HG03025 (cell line): Measurements from ENCODE around the gene PLEK.

Experiments
- ATAC-seq: cut with Tn5 transposase; IDR thresholded peaks from one replicate; pipeline ENCODE4 v1.9.1; 2021; ENCODE audit warnings: mild to moderate bottlenecking, moderate library complexity; ENCODE audit not compliant: unreplicated experiment, low FRiP score

PLEK gene

DNA sequence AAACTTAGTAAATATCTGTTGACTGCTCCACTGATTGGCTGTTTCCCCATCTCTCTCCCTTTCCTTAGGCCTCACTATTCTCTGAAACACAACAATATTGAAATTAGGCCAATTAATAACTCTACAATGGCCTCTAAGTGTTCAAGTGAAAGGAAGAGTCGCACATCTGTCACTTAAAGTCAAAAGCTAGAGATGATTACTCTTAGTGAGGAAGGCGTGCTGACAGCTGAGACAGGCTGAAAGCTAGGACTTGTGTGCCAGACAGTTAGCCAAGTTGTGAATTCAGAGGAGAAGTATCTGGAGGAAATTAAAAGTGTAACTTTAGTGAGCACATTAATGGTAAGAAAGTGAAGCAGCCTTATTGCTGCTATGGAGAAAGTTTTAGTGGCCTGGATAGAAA, 48.4 kb downstream of the PLEK start:
- no peak for ATAC-seq

DNA sequence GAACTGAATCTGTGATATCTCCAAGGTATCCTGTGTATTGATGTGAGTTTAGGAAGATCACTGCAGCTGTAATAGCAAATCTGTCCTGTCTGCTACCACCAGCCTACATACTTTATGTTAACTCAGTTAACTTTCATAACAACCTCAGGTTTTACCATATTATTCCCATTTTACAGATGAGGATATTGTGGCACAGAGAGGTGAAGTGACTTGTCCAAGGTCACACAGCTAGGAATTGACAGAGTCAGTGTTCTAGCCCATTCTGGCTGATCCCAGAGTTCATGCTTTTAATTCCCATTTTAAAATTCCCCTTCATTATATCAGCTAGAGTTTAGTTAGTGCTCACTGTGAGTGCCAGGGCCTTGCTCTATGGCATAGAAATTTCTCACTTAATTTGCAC, 49.4 kb downstream of the PLEK start:
- no peak for ATAC-seq

DNA sequence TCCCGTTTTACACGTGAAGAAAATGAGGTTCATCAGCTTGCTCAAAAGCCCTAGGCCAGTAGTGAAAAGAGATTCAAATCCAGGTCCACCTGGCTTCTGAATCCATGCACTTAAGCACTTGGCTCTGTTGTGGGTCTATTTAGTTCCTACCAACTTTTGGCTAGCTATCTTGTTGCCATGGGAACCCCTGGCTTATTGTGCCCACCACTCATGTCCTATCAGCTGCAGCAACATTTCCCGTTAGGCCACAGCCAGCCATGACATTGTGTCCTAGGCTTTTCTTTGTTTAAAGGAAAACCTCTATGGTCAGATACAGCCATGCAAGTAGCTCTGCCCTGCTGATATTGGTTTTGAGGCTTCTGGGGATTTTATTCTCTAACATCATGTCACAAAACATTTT, 49.8 kb downstream of the PLEK start:
- ATAC-seq: no peak

DNA sequence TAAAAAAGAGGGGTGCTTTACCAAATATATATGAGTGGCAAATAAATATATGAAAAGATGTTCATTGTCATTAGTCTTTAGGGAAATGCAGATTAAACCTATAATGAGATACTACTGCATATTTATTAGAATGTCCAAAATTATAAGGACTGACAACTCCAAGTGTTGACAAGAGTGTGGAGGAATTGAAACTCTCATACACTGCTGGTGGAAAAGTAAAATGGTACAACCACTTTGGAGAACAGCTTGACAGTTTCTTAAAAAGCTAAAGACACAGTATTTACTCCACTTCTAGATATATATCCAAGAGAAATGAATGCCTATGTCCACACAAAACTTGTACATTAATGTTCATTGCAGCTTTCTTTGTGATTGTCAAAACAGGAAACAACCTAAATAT, 50.4 kb downstream of the PLEK start:
- ATAC-seq: no peak

DNA sequence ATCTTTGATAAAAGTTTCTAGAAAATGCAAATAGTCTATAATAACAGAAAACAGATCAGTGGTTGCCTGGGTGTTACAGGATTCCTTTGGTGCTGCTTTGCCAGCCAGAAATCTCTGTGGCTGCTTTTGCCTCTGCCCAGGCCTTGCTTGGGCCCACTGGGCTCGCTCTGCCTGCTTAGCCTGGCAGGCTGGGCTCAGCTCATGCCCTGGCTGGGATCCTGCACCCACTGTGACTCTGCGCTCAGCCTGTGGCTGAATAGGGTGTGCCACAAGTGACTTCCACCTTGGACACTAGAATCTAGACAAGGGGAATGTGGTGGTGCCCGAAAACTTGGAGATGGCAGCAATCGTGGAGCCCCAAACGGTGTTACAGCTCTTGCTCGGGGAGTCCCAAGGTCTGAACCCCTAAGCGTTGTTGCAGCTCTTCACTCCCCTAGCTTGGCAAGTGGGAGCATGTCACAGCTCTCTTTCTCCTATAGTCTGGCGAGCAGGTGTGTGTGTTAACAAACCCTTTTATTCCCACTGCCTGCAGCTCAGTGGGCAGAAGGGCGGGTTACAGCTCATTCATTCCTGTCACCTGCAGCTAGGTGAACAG, 51.1 kb downstream of the PLEK start:
- ATAC-seq: no peak

DNA sequence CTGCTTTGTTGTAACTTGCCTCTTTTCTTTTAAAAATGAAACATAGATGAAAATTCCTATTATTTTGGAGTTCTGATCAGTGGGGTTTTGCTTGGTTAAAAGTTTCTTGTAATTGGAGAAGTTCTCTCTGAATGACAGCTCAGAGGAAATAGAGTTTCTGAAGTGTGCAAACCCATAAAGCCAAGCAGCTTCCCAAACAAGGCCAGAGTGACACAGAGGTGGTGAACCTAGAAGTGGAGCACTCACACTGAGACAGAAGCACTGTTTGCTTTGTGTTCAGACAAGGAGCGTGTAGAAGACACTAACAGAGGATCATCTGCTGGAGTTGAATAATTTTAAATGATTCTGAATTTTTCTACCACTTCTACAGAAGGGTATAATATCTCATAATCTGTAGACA, 52.8 kb downstream of the PLEK start:
- ATAC-seq: no peak

DNA sequence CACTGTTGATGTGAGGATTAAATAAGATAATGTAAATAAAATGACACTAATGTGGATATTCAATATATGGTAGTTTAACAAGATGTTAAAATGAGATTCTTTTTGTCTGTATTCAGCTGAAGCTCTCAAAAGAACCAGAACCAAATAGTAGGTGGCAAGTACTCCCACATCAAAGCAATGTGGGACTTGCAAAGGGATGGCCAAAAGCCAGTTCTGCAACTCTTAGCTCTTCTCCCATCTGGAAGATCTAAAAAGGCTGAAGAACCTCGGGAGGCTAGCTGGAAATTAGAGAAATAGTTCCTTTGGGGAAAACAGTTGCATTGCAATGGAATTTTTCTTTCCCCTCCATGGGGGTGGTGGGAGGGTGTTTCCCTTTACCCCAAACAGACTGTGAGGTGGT, 53.3 kb downstream of the PLEK start:
- ATAC-seq: no peak

DNA sequence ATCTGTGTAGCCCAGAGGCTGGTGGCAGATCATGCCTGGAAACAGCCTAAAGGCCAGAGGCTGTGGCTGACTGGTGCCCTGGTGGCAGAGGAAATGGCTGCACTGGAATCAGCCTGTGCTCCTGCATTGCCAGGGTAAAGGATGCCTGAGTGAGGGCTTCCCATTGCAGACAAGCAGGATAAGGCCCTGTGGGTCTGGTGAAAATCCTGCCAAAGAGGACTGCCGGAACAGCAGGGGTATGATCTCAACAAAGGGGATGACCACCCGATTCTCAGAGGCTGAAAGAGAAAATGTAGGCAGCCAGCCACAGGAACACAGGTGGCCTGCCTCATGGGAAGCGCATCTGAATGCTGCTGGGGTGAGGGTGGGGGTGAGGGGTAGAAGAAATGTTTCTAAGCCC, 53.8 kb downstream of the PLEK start:
- no peak for ATAC-seq

DNA sequence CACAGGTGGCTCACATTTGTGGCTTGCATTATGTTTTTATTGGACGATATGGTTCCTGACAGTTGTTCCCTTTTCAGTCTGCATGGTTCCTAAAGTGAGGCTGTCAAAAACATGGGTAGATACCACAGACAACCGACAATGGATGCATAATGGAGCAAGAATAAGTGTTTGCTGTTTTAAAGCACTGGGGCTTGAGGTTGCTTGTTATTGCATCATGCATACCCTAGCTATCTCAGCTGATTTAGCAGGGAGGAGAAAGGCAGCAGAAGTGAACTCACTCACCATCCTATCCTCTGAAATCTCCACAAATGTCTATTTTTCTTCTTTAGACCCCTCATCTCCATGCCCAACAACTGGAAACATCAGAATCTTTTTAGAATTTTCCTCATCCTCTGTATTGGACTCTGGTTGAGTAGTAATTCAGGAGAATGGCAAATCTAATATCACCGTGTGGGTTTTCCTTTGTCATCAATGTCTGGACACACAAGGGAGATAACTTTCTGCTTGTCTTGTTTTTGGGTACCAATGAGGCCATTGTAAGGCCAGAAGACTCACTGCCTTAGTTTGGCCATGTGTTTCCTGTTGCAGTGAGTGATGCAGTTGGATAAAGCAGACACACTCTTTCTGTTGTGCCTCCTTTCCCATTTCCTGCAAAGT, 55.3 kb downstream of the PLEK start:
- no peak for ATAC-seq

DNA sequence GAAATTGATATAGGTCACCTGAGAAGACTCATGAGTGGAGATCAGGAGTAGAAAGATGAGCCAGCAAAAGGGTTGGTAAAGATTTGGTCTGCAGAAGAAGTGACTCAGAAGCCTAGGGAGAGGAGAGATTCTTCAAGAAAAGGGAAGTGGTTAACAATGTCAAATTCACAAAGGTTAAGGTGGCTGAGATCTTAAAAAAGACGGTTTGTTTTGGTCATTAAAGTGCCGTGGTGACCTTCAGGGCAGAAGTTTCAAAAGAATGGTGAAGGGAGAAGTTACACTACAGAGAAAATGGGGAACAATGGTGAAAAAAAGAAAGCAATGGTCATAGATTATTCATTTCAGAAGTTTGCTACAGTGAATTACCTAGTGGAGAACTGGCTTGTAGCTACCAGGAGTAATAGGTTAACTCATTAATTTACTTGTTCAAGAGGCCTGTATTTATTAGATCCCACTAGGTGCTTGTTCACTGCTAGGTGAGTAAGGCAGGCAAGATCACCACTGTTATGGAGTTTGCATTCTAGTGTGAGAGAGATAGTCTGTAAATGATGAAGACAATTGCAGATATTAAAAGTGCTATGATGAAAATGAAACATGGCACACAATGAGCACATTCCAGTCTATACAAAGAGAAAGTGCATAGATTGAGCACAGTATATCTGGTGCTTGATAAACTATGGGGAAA, 59.0 kb downstream of the PLEK start:
- peak; percentile 75 for ATAC-seq

DNA sequence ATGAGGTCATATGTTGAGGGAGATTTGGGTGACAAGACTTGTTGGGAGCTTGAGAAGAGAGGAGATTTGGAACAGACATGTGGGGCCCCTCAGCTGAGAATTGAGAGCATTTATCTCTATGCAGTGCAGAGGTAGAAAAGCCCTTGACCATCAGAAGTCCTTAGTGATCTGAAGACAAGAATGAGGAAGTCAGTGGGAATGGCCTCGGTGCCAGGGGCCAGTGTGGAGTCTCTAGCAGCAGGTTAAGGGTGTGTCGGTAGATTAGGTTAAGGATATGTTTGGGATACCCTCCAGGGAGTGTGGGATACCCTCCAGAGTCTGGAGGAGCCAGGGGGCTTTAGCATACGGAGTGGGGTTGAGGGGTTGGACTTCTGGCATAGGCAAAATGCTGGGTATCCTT, 60.4 kb downstream of the PLEK start:
- ATAC-seq: no peak

DNA sequence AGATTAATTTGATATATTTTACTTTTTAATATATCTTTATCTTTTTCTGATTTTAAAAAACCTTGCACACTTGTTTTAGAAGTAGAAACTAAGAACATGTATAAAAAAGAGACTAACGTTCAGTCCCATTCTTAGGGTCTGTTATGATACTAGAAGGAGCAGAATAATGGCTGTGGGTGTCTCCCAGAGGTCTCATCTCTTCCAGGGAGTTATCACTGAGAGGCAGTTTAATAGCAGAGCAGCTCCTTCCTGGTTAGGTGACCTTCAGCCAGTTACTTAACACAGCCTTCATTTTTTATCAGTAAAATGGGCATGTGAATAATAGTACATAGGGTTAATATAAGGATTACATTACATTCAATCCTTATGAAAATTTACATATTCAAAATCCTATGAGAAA, 61.4 kb downstream of the PLEK start:
- no peak for ATAC-seq

DNA sequence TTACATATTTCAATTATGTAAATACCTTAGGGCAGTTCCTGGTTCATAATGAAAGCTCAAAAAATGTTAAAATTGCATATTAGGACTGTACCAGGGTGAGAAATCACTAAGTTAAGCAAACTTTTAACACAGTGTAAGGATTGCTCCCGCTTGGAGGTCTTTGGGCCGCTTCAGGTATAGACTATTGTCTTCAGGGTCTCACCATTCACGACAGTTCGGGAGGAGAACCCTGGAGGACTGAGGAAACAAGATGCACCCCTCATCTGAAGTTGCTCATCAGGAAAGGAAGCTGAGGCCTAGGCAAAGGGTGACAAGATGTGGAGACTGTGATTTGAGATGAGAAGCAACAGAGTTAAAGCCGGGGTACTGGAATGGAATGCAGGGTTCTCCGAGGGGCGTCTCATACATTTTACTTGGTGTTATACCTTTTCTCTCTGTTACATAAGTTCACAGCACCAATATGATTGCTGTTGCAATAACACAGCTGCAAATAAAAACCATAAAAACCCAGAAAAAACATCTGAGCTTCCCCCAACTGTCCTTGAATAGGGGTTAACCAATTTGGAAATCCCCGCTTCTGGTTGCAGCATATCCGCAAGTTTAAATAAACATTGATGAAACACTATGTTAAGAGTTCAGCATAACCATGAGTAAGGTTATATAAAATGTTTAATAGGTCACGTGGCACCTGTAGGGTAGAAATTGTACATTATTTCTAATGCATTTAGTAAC, 61.9 kb downstream of the PLEK start:
- ATAC-seq: no peak

DNA sequence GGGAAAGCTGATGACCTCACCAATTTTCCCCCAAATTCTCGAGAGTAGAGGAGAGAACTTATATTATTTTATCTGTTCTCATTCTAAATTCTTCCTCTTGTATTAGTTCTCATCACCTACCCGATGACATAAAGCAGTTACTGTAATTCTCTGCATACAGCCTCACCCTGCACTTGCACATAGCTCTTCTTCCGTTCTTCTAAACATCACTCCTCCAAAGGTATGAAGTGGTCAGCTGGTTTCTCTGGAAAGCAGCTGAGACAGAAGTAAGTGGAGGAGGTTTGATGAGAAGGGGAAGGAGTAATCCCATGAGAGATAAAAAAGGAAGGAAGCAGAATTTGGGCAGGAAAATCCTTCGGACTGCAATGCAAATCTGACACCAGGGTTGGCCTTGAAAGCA, 63.0 kb downstream of the PLEK start:
- ATAC-seq: no peak

DNA sequence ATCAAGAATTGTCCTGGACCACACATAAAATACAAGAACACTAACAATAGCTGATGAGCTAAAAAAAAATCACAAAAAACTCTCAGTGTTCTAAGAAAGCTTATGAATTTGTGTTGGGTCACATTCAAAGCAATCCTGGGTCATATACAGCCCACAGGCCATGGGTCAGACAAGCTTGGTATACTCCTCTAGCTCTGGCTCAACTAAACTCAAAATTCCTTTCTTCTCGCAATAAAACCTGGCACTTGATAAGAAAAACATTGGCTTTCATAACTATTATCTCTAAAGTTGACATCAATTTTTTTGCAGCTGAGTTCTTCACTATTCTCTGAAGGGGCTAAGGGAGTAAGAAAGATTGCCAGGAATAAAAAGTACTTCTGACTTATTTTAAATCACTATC, 63.7 kb downstream of the PLEK start:
- no peak for ATAC-seq

DNA sequence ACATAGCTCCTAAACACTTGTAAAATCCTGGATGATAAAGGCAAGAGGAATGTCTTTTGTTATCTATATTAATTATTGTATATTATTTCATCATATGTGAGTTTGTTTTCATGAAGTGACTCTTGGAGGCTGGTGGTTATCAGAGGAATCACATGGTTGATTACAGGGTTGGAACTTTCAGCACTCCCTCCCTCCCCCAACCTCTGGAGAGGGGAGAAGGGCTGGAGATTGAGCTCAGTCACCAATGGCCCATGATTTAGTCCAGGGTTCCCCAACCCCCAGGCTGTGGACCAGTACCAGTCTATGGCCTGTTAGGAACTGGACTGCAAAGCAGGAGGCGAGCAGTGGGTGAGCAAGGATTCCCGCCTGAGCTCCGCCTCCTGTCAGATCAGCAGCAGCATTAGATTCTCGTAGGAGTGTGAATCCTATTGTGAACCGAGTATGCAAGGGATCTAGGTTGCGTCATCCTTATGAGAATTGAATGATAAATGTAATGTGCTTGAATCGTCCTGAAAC, 64.3 kb downstream of the PLEK start:
- no peak for ATAC-seq

DNA sequence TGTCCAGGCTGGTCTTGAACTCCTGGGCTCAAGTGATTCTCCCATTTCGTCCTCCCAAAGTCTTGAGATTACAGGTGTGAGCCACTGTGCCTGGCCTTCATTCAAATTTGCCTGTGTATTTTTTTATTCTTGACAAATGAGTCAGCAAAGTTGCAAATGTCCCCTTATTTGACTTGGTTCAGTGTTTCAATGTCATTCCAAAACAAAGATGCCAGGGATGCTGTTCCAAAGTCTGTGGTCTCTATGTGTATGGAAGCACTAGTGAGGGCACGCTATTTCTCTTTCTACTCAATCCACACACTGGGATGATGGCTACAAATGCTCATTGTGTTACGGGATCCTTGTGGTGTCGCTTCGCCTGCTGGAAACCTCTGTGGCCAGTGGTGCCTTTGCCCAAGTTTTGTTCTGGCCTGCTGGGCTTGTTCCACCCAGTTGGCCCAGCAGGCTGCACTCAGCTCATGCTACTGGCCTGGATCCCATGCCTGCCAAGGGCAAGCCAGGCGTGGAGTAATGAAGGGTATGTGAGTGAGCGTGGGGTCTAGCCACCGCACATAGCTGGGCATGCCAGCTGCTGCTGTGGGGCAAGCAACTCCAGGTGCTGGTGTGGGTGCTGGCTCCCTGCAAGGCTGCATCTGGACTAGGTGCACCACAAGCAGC, 66.4 kb downstream of the PLEK start:
- no peak for ATAC-seq

DNA sequence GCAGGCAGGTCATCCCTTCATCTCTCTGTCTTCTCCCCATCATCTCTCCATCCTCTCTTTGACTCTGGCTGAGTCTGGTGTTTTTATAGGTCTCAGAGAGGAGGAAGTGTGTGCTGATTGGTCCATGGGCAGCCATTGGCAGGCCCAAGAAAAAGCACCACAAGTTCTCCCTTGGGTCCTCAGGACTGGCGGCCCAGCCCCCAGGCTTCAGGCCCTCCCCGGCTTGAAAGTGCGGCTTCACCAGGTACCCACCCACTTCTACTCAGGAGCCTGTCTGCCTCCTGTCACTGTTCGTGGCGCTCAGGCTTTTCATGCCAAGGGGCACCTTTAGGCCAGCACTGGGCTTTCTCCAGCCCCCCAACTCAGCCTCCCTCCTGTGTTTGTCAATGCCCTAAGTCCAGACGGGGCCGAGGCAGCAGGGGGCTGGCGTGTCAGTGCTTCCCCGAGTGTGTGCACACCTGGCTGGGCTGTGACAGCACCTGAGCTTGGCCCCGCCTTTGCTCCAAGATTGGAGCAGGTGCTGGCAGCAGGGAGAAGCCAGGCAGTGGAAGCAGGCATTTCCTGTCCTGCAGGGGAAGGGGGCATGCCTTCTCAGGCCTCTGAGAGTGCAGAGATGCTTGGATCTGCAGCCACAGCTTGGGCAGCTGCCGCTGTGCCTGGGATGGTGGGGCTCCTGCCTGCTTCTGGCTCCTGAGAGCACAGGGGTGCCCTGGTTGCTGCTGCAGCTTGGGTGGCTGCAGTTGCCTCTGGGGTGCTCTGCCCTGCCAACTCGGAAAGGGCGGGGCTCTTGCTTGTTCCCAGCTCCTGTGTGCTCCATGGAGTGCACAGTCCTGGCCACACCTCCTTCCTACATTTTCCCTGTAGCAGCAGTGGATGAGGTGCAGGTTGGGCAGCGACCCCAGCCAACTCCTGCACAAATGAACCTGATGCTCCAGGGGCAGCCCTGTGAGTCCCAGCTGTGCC, 67.9 kb downstream of the PLEK start:
- no peak for ATAC-seq

DNA sequence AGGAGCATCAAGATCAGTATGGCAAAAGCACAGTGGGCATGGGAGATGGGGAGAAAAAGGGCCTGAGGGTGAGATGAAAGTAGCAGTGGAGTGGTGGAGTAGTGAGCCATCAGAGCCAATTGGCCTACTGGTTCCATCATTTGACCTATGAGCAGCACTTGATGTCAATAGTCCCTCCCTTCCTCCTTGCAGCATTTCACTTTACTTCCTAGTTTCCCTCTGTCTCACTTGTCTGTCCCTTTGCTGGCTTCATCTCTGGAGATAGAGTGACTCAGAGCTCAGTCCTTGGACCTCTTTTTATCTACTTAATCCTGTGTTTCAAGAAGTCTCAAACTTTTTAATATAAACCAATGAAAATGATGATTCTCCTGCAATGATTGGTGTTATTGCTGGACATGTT, 69.9 kb downstream of the PLEK start:
- ATAC-seq: no peak

DNA sequence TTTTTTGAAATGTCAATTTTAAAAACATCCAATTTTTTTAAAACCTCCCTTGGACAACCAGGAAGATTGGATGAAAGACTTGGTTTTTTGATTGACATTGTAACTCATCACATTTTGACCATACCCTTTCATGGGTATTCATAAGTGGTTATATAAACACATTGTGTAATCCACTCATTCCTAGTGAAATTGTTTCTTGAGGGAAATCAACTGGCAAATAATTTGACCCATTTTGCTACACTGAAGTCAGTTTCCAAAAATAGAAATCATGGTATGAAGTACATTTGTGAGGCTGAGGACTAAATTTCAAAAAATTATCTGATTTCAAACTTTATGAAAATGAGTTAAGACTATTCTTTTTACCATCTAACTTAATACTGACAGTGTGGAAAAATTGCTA, 70.5 kb downstream of the PLEK start:
- ATAC-seq: no peak
